Caco-2 (cell line): Measurements from ENCODE around the gene TBC1D25. TPM values are rescaled to one million over a fixed set of nuclear protein-coding genes. Genes with fewer than 3 reads are reported as not detected.

Source experiments
- BruUV-seq: library from RNA; stranded (reverse); fragments of 400-500 nt; replicated peaks from 2 replicates; lab custom pipeline; 2021; lab: Mats Ljungman, UMichigan
- CTCF ChIA-PET: fragments of 300-600 bp; sonication (Branson Sonifier 250); formaldehyde crosslinking; loops from one replicate; lab custom pipeline; 2022; ENCODE audit warnings: antibody characterized with exemption; lab: Charles Lee
- POLR2A ChIA-PET: fragments of 300-600 bp; sonication (Branson Sonifier 250); formaldehyde crosslinking; loops from one replicate; lab custom pipeline; 2022; ENCODE audit warnings: antibody characterized with exemption; lab: Charles Lee
- DNase-seq, 2 experiments: peaks; one replicate each; pipeline versions ENCODE4 v3.0.0 to v3.0.0-alpha.2; 2020 to 2022
- H3K27me3 ChIP-seq: replicated peaks from 2 replicates; pipeline ENCODE4 v1.6.0; 2011; ENCODE audit warnings: low read length; ENCODE audit not compliant: control insufficient read depth, insufficient read depth
- H3K36me3 ChIP-seq: 2 replicates; pipeline ENCODE4 v1.5.1; 2011; ENCODE audit warnings: low read length; ENCODE audit not compliant: control insufficient read depth, insufficient read depth
- H3K4me1 ChIP-seq: fragments of 250-450 bp; sonication (Bioruptor Pico); 2 replicates; pipeline ENCODE4 v1.5.1; 2020; ENCODE audit warnings: mild to moderate bottlenecking
- H3K4me3 ChIP-seq: 2 replicates; pipeline ENCODE4 v1.5.1; 2011; ENCODE audit warnings: low read depth, mild to moderate bottlenecking, control low read depth, low read length
- H3K9me3 ChIP-seq: fragments of 250-450 bp; sonication (Bioruptor Pico); 2 replicates; pipeline ENCODE4 v1.5.1; 2020; ENCODE audit warnings: mild to moderate bottlenecking, moderate library complexity
- H3K27ac Mint-ChIP-seq: one replicate; pipeline ENCODE4 v1.8.0; 2022; ENCODE audit warnings: mixed read lengths; ENCODE audit not compliant: unreplicated experiment
- H3K27me3 Mint-ChIP-seq: one replicate; pipeline ENCODE4 v1.8.0; 2022; ENCODE audit warnings: mixed read lengths; ENCODE audit not compliant: insufficient read depth, unreplicated experiment
- H3K36me3 Mint-ChIP-seq: one replicate; pipeline ENCODE4 v1.8.0; 2022; ENCODE audit warnings: mild to moderate bottlenecking, mixed read lengths; ENCODE audit not compliant: insufficient read depth, unreplicated experiment
- H3K4me1 Mint-ChIP-seq: one replicate; pipeline ENCODE4 v1.8.0; 2022; ENCODE audit warnings: low read depth, mixed read lengths; ENCODE audit not compliant: unreplicated experiment
- H3K4me3 Mint-ChIP-seq: one replicate; pipeline ENCODE4 v1.8.0; 2022; ENCODE audit warnings: mild to moderate bottlenecking, moderate library complexity, mixed read lengths; ENCODE audit not compliant: unreplicated experiment
- H3K9me3 Mint-ChIP-seq: one replicate; pipeline ENCODE4 v1.8.0; 2022; ENCODE audit warnings: mixed read lengths; ENCODE audit not compliant: unreplicated experiment
- intact Hi-C: fragments of 100-400 bp; cut with micrococcal nuclease; formaldehyde crosslinking; loops from one replicate; pipeline ENCODE4 v1.10.0; 2022; ENCODE audit not compliant: unreplicated experiment
- total RNA-seq: library from RNA; stranded (reverse); gene quantifications from 2 replicates; pipeline ENCODE4 v1.2.3, GENCODE V29; 2022
- TF ChIP-seq, protein P1 (sequence below), 2 experiments: fragments of 200-600 bp in 1 of 2; IDR thresholded peaks; 1 replicate in 1 of 2; 2 replicates in 1 of 2; pipeline versions ENCODE4 v1.5.1 to v1.8.0; 2011 to 2022; ENCODE audit warnings: antibody characterized with exemption in 1 of 2, control low read depth in 1 of 2, inconsistent platforms in 1 of 2, low read depth in 1 of 2, low read length in 1 of 2, mild to moderate bottlenecking in 1 of 2, moderate library complexity in 1 of 2; ENCODE audit not compliant: insufficient read depth in 1 of 2, severe bottlenecking in 1 of 2, unreplicated experiment in 1 of 2

TBC1D25 gene
- total RNA-seq, 1 experiment from 2014 or later, result 11.1 TPM

DNA sequence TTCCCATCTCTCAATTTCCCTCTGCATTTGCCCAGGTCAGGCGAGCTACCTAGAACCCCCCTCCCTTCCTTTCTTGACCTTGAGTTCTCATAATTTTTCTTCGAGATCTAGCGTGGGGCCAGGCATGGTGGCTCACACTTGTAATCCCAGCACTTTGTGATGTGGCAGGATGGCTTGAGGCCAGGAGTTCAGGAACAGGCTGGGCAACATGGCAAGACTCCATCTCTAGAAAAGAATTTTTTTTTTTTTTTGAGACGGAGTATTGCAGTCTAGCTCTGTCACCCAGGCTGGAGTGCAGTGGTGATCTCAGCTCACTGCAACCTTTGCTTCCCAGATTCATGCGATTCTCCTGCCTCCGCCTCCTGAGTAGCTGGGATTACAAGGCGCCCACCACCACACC, 35.3 kb upstream of the TBC1D25 start:
- intact Hi-C loops, result no loop called here
- no TSS peak for BruUV-seq

DNA sequence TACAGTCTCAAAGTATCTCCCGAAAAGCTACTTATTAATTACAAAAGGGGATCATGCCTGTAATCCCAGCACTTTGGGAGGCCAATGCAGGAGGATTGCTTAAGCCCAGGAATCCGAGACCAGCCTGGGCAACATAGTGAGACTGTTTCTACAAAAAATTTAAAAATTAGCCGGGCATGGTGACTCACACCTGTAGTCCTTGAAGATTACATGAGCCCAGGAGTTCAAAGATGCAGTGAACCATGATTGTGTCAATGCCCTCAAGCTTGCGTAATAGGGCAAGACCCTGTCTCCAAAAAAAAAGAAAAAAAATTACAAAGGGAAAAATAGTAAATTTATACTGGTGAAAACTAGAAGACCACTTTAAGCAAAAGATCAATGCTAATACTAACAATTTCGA, 34.0 kb upstream of the TBC1D25 start:
- intact Hi-C loops, result no loop called here
- POLR2A ChIA-PET, result no interaction called here
- BruUV-seq, result no TSS peak

More for the DNA sequence above, 35.3 kb upstream of the TBC1D25 start:
- POLR2A ChIA-PET, result no interaction called here
- no peak overlapping the region for H3K27ac Mint-ChIP-seq
- H3K27me3 Mint-ChIP-seq, result no peaks in the 10 kb centered on the region
- H3K4me1 ChIP-seq, result peaks cover 4% of the 10 kb centered on the region; the same call in 1 of the 2 replicates
- no peaks in the 10 kb centered on the region for H3K9me3 Mint-ChIP-seq
- CTCF ChIA-PET, result no interaction called here
- H3K9me3 ChIP-seq, result no peaks in the 10 kb centered on the region
- H3K36me3 Mint-ChIP-seq, result peaks cover 2% of the 10 kb centered on the region
- TF ChIP-seq, protein P1, sequence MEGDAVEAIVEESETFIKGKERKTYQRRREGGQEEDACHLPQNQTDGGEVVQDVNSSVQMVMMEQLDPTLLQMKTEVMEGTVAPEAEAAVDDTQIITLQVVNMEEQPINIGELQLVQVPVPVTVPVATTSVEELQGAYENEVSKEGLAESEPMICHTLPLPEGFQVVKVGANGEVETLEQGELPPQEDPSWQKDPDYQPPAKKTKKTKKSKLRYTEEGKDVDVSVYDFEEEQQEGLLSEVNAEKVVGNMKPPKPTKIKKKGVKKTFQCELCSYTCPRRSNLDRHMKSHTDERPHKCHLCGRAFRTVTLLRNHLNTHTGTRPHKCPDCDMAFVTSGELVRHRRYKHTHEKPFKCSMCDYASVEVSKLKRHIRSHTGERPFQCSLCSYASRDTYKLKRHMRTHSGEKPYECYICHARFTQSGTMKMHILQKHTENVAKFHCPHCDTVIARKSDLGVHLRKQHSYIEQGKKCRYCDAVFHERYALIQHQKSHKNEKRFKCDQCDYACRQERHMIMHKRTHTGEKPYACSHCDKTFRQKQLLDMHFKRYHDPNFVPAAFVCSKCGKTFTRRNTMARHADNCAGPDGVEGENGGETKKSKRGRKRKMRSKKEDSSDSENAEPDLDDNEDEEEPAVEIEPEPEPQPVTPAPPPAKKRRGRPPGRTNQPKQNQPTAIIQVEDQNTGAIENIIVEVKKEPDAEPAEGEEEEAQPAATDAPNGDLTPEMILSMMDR (IDR thresholded peaks at IDR 0.05; ENCODE audit: insufficient read depth in 1 of 2, low read depth in 1 of 2, low read length in 1 of 2, severe bottlenecking in 1 of 2, unreplicated experiment in 1 of 2), result no peak
- no peaks in the 10 kb centered on the region for H3K36me3 ChIP-seq
- no peaks in the 10 kb centered on the region for H3K4me1 Mint-ChIP-seq
- H3K4me3 ChIP-seq, result no peak overlapping the region
- no peak for DNase-seq
- H3K27me3 ChIP-seq, result no peaks in the 10 kb centered on the region
- H3K4me3 Mint-ChIP-seq, result no peak overlapping the region

GRCh38 chrX:48507246-48507645, 32.3 kb upstream of the TBC1D25 start:
- no peak overlapping the region for H3K27ac Mint-ChIP-seq
- no peak overlapping the region for H3K4me3 Mint-ChIP-seq
- Histone ChIP-seq H3K36me3 (no peaks in the 10 kb centered on the region), H3K4me1 (peaks cover 4% of the 10 kb centered on the region; the same call in 1 of the 2 replicates), H3K27me3 (no peaks in the 10 kb centered on the region), H3K4me3 (no peak overlapping the region), H3K9me3 (no peaks in the 10 kb centered on the region)
- H3K9me3 Mint-ChIP-seq, result no peaks in the 10 kb centered on the region
- BruUV-seq, result no TSS peak
- POLR2A ChIA-PET, result no interaction called here
- TF ChIP-seq, protein P1 (IDR thresholded peaks at IDR 0.05; ENCODE audit: insufficient read depth in 1 of 2, low read depth in 1 of 2, low read length in 1 of 2, severe bottlenecking in 1 of 2, unreplicated experiment in 1 of 2), result no peak
- peaks cover 5% of the 10 kb centered on the region for H3K36me3 Mint-ChIP-seq
- H3K4me1 Mint-ChIP-seq, result no peaks in the 10 kb centered on the region
- no peak for DNase-seq
- intact Hi-C loops, result no loop called here
- CTCF ChIA-PET, result no interaction called here
- H3K27me3 Mint-ChIP-seq, result no peaks in the 10 kb centered on the region

More for the DNA sequence above, 34.0 kb upstream of the TBC1D25 start:
- Histone ChIP-seq H3K27me3 (no peaks in the 10 kb centered on the region), H3K36me3 (no peaks in the 10 kb centered on the region), H3K4me3 (no peak overlapping the region), H3K9me3 (no peaks in the 10 kb centered on the region), H3K4me1 (peaks cover 4% of the 10 kb centered on the region; the same call in 1 of the 2 replicates)
- Mint-ChIP-seq H3K9me3 (no peaks in the 10 kb centered on the region), H3K4me3 (no peak overlapping the region), H3K4me1 (no peaks in the 10 kb centered on the region), H3K36me3 (peaks cover 5% of the 10 kb centered on the region), H3K27me3 (no peaks in the 10 kb centered on the region), H3K27ac (no peak overlapping the region)
- CTCF ChIA-PET, result no interaction called here
- DNase-seq, result peak in 1 of 2 experiments; percentile 13
- TF ChIP-seq, protein P1 (IDR thresholded peaks at IDR 0.05; ENCODE audit: insufficient read depth in 1 of 2, low read depth in 1 of 2, low read length in 1 of 2, severe bottlenecking in 1 of 2, unreplicated experiment in 1 of 2), result no peak
